Right renal pelvis (tissue), 4 donors: ENCODE measurements around the gene PRPF18. TPM values are rescaled to one million over a fixed set of nuclear protein-coding genes. Genes with fewer than 3 reads are reported as not detected.

Source experiments
- DNase-seq, 4 donors: peaks; one replicate each; pipeline ENCODE4 v3.0.0-alpha.2; 2013; ENCODE audit warnings: low read depth in 4 of 4, low spot score in 3 of 4, missing footprints in 1 of 4
- polyA plus RNA-seq, 4 donors: library from polyadenylated mRNA; unstranded; fragments of 120-200 nt; gene quantifications; one replicate each; pipeline ENCODE4 v1.2.1, GENCODE V29; 2013; ENCODE audit not compliant: insufficient read length in 4 of 4

Gene PRPF18
- polyA plus RNA-seq, 4 donors, result 24.2 to 28.9 (median 27.4) TPM

GRCh38 chr10:13597909-13598308 is 11.1 kb downstream of the PRPF18 start:
- DNase-seq, result no peak

- no peak for DNase-seq
These were observed 17.7 kb downstream of the PRPF18 start for GRCh38 chr10:13604357-13605040.

DNA sequence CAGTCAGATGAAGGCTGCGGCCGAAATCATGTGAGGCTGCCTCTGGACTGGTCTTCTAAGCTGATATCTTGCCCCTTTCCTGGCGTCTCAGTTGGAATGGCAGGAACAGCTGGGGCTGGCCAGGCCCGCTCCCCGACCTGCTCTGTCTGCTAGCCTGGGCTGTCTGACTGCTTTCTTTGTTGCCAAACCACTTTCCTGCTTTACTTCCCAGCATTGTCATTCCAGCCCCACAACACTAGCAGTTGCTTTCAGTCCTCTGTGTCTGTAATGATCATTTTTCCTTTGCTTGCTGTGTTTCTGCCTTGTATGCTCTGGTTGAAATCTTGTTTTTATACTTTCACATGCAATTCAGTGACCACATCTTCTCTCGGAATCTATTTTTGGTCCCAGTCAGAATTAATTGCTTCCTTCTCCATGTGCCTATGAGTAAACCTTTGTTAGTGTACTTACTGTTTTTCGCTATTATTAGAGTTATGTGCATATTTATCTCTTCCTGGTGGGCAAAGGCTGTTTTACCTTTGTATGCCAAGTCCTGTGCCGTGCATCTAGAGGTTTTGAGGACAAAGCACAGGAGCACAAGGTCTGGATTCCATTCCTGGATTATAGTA is 21.6 kb downstream of the PRPF18 start:
- DNase-seq, result no peak

GRCh38 chr10:13612654-13613373 is 26.0 kb downstream of the PRPF18 start:
- no peak for DNase-seq

GRCh38 chr10:13613519-13613918 is 26.8 kb downstream of the PRPF18 start:
- DNase-seq, result no peak

GRCh38 chr10:13614530-13615332 is 28.0 kb downstream of the PRPF18 start:
- peak in 1 of 4 donors; percentile 38 for DNase-seq

- DNase-seq, result no peak
These were observed 29.0 kb downstream of the PRPF18 start for GRCh38 chr10:13615650-13616300.

GRCh38 chr10:13617116-13617515 is 30.4 kb downstream of the PRPF18 start:
- no peak for DNase-seq

DNA sequence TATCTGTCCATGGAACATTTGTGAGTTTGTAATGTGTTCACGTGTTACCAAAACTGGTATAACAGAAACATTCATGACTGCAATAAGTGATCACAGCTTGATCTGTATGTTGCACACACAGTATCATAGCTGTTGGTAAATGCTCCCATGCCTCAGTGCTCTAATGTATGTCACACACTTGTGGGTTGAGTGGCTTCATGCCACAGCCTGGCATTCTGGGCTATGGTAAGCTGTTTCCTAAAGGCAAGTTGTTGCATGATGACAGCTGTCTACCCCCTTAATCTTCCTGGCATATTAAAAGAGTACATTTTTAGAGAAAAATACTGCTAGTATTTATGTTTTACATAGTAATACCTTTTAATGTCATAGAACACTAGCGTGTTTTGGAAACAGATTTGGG is 35.2 kb downstream of the PRPF18 start:
- DNase-seq, result no peak

GRCh38 chr10:13624630-13625029 is 37.9 kb downstream of the PRPF18 start:
- no peak for DNase-seq

GRCh38 chr10:13627459-13628310 is 40.9 kb downstream of the PRPF18 start:
- DNase-seq, result no peak

DNA sequence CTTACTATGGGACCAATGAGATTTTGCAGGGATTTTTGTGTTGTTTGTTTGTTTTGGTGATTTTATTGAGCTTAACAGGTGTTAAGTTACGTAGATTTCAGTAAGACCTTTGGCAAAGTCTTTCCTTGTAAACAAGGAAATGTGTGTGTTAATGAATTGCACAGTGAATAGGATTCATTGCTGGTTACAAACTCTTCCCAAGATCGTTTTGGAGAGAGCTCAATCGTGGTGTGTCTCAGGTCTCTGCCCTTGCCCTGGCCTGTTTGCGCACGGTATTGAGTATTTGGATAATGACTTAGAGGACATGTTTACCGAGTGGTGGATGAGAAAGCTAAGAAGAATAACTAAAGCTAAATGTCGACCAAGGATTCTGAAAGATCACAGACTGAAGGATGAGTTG is 41.9 kb downstream of the PRPF18 start:
- DNase-seq, result no peak

DNA sequence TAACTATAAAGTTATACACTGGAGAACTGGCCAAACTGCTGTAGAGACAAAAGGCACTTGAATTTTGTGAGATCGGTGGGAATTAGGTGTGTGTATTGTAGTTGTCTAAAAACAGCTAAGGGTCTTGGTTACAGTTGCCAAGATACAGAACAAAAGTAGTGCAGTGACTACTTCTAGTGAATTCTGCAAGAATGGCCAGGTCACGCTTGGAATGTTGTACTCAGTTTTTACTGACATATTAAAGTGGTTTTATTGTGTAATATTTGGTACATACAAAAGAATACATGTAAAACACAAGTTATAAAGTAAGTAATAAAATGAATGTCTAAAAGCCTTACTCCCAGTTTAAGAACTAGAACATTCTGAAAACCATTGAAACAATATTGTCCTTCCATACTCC is 42.4 kb downstream of the PRPF18 start:
- DNase-seq, result no peak

DNA sequence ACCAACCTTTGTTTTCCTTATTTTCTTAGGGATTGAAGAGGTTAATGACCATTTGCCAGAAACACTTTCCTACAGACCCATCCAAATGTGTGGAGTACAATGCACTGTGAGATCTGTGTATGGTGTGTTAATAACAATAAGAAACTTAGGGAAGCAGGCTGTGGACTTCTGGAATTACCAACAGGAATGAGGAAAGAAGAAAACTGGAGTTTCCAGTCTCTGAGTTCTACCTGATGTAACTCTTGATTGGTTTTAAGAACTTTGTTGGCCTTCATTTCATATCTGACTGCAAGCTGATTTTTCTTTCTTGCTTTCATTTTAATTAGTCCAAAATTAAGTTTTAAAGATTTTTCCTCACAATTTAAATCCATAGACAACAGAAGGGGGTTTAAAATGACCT is 43.5 kb downstream of the PRPF18 start:
- no peak for DNase-seq

DNA sequence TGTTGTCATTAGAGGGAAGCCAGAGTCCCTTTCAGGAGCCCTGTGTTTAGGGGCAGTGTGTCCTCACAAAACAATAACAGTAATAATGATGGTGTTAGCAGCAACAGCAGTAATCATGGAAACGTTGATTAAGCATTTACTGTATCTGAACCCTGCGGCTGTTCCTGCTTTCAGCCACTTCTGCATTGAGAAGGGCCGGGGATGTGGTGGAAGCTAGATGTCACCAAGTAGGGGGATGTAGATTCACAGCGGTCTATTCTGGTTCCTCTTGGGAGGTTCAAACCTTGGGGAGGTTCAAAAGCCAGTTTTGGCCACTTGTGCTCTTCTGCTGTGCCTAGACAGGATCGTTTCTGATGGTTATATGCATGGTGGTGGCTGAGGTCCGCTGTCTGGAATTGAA is 44.8 kb downstream of the PRPF18 start:
- DNase-seq, result no peak

GRCh38 chr10:13632440-13632839 is 45.7 kb downstream of the PRPF18 start:
- no peak for DNase-seq

DNA sequence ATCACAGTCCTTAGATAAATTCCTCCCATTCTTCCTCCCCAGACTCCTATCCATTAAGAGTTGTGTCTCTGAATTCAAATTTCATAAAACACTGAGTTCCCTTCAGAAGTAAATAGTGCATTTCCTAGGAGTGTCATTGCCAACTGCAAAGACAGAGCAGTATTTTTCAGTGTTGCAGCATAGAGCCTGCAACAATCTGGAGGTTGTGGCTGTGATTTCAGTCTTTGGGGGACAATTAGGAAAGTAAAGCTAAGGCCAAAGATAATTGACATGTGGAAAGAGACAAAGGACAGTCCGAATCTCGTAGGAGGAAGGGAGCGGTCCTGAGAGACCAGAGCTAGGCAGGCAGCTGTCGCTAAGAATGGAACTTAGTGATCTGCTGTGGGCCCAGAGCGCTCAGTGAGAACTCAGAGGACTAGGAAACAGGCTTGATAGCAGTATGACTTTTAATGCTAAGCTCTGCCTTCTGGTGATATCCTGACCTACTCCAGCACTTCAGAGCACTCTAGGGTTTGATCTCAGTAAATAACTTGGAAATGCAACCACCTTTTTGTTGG is 46.2 kb downstream of the PRPF18 start:
- DNase-seq, result no peak

- peak in 1 of 4 donors; percentile 46 for DNase-seq
These were observed 46.9 kb downstream of the PRPF18 start for GRCh38 chr10:13633689-13634088.

DNA sequence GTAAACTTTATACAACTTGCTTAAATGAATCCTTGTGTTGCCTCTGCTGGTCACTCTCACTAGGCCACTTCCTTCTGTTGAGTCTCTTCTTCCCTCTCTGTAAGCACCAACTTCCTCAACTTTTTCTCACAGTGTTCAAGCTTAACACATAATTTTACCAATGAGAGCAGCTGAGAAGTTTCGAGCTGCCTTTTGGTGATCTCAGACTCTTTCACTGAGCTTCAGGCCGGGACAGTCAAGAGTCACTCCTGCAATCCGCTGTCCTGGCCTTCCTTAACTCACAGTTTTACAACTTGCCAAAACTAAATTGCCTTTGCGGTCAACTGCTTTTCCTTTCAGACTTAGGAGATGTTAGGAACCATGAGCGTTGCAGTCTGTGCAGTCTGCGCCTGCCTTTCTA is 47.4 kb downstream of the PRPF18 start:
- no peak for DNase-seq
